Choroid plexus epithelial cell (primary cell): ENCODE results near the gene TMEM109.

Experiments used
- DNase-seq: peaks from one replicate; pipeline ENCODE4 v3.0.0-alpha.2; 2010; ENCODE audit warnings: low read depth
- H3K4me3 ChIP-seq: 2 replicates; pipeline ENCODE4 v1.5.1; 2011; ENCODE audit warnings: low read depth, mild to moderate bottlenecking, control low read depth, low read length, moderate library complexity
- CTCF ChIP-seq: conservative IDR thresholded peaks from 2 replicates; pipeline ENCODE4 v1.5.1; 2011; ENCODE audit warnings: low read depth, mild to moderate bottlenecking, control low read depth, inconsistent platforms, low read length, moderate library complexity

The TMEM109 gene

DNA sequence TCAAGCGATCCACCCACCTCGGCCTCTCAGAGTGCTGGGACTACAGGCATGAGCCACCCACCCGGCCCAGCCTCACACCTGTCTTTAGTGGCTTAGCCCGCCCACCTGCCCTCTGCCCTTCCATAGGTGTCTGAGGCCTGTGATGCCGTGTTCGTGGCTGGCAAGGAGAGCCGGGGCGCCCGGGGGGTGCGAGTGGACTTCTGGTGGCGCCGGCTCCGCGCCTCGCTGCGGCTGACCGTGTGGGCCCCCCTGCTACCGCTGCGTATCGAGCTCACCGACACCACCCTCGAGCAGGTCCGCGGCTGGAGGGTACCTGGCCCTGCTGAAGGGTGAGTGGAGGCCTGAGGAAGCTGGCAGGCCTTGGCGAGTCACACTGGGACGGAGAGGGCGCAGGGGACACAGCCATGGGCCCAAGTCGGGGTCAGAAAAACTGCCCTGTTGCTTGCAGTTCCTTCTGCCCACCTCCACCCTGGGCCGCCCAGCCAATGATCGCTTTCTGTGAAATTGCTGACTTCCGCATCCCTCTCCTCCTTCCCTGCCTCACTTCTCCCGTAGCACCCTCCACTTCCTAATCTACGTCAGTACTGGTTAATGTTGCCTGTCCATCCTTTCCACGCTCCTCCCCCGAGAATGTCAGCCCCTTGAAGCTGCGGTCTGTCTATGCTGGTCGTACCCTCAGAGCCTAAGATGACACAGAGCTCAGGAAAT lies 19.6 kb downstream of the TMEM109 start:
- H3K4me3 ChIP-seq: no peak overlapping the region

DNA sequence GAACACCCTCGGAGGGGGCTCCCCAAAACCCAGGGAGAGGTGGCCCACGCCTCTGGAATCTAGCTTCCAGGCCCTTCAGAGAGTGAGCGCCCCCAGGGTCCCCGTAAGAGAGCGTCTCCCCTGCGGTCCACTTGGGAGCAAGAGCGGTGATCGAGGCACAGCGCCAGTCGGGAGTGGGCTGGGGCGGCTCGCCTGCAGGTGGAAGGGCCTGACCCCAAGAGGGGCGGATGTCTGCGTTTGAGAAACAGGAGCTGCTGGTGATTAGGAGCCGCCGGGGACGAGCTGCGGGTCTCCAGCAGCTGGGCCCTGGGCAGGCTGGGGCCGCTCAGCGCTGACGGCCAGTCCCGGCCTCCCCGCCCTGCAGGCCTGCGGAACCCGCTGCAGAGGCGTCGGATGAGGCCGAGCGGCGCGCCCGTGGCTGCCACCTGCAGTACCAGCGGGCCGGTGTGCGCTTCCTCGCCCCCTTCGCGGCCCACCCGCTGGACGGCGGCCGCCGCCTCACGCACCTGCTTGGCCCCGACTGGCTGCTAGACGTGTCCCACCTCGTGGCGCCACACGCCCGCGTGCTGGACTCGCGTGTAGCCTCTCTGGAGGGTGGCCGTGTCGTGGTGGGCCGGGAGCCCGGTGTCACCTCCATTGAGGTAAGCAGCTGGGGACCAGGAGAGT lies 20.3 kb downstream of the TMEM109 start:
- no peak for DNase-seq
- H3K4me3 ChIP-seq: no peak overlapping the region
- TF ChIP-seq CTCF: no peak

More for the DNA sequence above, 19.6 kb downstream of the TMEM109 start:
- TF ChIP-seq CTCF: no peak
- no peak for DNase-seq

DNA sequence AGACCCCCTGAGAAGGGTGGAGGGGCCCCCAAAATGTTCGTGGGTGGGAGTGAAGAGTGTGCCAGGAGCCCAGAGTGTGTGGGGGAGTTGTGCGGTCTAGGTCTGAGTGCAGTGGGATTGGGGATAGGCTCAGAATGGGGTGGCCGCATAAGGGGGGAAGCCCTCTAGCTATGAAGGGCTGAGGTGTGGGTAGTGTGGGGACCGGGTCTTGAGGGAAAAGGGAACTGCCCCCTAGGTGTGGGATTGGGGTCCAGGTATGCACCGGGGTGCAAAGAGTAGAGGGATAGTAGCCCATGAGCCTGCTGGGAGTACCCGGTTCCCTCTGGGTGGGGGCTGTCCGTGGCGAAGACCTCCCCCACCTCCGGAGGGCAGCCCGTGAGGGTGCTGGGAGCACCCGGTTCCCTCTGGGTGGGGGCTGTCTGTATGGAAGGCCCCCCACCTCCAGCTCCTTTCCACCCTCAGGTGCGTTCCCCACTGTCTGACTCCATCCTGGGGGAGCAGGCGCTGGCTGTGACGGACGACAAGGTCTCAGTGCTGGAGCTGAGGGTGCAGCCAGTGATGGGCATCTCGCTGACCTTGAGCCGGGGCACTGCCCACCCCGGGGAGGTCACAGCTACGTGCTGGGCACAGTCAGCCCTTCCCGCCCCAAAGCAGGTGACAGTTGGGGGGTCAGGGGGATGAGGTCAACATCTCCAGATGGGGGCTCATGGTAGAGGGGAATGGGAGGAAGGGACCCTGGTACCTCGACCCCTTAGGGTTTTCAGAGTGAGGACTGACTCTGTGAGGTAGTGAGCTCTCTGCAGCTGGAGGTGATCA lies 21.0 kb downstream of the TMEM109 start:
- H3K4me3 ChIP-seq: no peak overlapping the region
- TF ChIP-seq CTCF: no peak
- no peak for DNase-seq

GRCh38 chr11:60935676-60936442 lies 21.9 kb downstream of the TMEM109 start:
- no peak for TF ChIP-seq CTCF
- no peak for DNase-seq
- H3K4me3 ChIP-seq: no peak overlapping the region

- TF ChIP-seq CTCF: no peak
- no peak for DNase-seq
- no peak overlapping the region for H3K4me3 ChIP-seq
Measured at GRCh38 chr11:60936467-60937143, 22.6 kb downstream of the TMEM109 start.

- H3K4me3 ChIP-seq: no peak overlapping the region
- no peak for DNase-seq
- TF ChIP-seq CTCF: no peak
Measured at GRCh38 chr11:60937144-60937527, 23.2 kb downstream of the TMEM109 start.
